Gastrocnemius medialis (tissue), 4 donors: ENCODE data around the gene HPCAL1.

Source experiments
- POLR2A ChIP-seq, 2 donors: fragments of 450-650 bp; IDR thresholded peaks; one replicate each; pipeline ENCODE4 v1.6.1; 2017; ENCODE audit warnings: antibody characterized with exemption in 2 of 2, mild to moderate bottlenecking in 2 of 2, moderate library complexity in 2 of 2
- TF ChIP-seq, protein P1 (sequence below), 5 experiments: fragments of 450-650 bp in 3 of 5; fragments of 200-600 bp in 2 of 5; sonication (generic) in 2 of 5; IDR thresholded peaks in 4 of 5; conservative IDR thresholded peaks in 1 of 5; 1 replicate in 4 of 5; 2 replicates in 1 of 5; pipeline ENCODE4 v1.5.1; 2016 to 2019; ENCODE audit warnings: antibody characterized with exemption in 5 of 5, mild to moderate bottlenecking in 3 of 5, moderate library complexity in 3 of 5

GRCh38 chr2:10288606-10289005, 14.1 kb upstream of the HPCAL1 start:
- TF ChIP-seq, protein P1, sequence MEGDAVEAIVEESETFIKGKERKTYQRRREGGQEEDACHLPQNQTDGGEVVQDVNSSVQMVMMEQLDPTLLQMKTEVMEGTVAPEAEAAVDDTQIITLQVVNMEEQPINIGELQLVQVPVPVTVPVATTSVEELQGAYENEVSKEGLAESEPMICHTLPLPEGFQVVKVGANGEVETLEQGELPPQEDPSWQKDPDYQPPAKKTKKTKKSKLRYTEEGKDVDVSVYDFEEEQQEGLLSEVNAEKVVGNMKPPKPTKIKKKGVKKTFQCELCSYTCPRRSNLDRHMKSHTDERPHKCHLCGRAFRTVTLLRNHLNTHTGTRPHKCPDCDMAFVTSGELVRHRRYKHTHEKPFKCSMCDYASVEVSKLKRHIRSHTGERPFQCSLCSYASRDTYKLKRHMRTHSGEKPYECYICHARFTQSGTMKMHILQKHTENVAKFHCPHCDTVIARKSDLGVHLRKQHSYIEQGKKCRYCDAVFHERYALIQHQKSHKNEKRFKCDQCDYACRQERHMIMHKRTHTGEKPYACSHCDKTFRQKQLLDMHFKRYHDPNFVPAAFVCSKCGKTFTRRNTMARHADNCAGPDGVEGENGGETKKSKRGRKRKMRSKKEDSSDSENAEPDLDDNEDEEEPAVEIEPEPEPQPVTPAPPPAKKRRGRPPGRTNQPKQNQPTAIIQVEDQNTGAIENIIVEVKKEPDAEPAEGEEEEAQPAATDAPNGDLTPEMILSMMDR (IDR thresholded peaks at IDR 0.05 in 4 of 5, conservative IDR thresholded peaks at IDR 0.05 in 1 of 5): no peak
- no peak for TF ChIP-seq POLR2A (IDR thresholded peaks at IDR 0.05)
